ES-I3 (cell line): Measurements from ENCODE around the gene KSR1.

ENCODE experiments used
- H3K36me3 ChIP-seq: 2 replicates; pipeline ENCODE4 v1.6.1; 2013; ENCODE audit warnings: mild to moderate bottlenecking, low read length, control low read depth, moderate library complexity; ENCODE audit not compliant: insufficient read depth
- H3K4me1 ChIP-seq: 2 replicates; pipeline ENCODE4 v1.6.1; 2013; ENCODE audit warnings: mild to moderate bottlenecking, control low read depth, low read length; ENCODE audit not compliant: insufficient read depth
- H3K9ac ChIP-seq: 2 replicates; pipeline ENCODE4 v1.6.1; 2013; ENCODE audit warnings: low read depth, mild to moderate bottlenecking, low read length, moderate library complexity
- H3K9me3 ChIP-seq: 2 replicates; pipeline ENCODE4 v1.6.1; 2013; ENCODE audit warnings: mild to moderate bottlenecking, low read length, moderate library complexity; ENCODE audit not compliant: control insufficient read depth, insufficient read depth

KSR1 gene

GRCh38 chr17:27573548-27573947 lies 117.3 kb downstream of the KSR1 start:
- H3K9ac ChIP-seq = no peak overlapping the region
- H3K4me1 ChIP-seq = peaks cover 54% of the 10 kb centered on the region
- no peaks in the 10 kb centered on the region for H3K9me3 ChIP-seq
- no peaks in the 10 kb centered on the region for H3K36me3 ChIP-seq

- Histone ChIP-seq H3K9me3 (no peaks in the 10 kb centered on the region), H3K9ac (no peak overlapping the region), H3K36me3 (no peaks in the 10 kb centered on the region), H3K4me1 (peaks cover 54% of the 10 kb centered on the region)
Measured at GRCh38 chr17:27573971-27574525, 117.8 kb downstream of the KSR1 start.

- no peaks in the 10 kb centered on the region for H3K36me3 ChIP-seq
- peaks cover 59% of the 10 kb centered on the region for H3K4me1 ChIP-seq
- H3K9me3 ChIP-seq = no peaks in the 10 kb centered on the region
- H3K9ac ChIP-seq = no peak overlapping the region
Measured at GRCh38 chr17:27575096-27575911, 119.1 kb downstream of the KSR1 start.

GRCh38 chr17:27575912-27576252 lies 119.6 kb downstream of the KSR1 start:
- H3K9me3 ChIP-seq = no peaks in the 10 kb centered on the region
- H3K9ac ChIP-seq = no peak overlapping the region
- H3K4me1 ChIP-seq = peaks cover 59% of the 10 kb centered on the region
- H3K36me3 ChIP-seq = no peaks in the 10 kb centered on the region

- Histone ChIP-seq H3K9me3 (no peaks in the 10 kb centered on the region), H3K9ac (no peak overlapping the region), H3K36me3 (no peaks in the 10 kb centered on the region), H3K4me1 (peaks cover 59% of the 10 kb centered on the region)
Measured at GRCh38 chr17:27576477-27577083, 120.3 kb downstream of the KSR1 start.

GRCh38 chr17:27577121-27577761 lies 121.0 kb downstream of the KSR1 start:
- Histone ChIP-seq H3K4me1 (peaks cover 59% of the 10 kb centered on the region), H3K9me3 (no peaks in the 10 kb centered on the region), H3K9ac (no peak overlapping the region), H3K36me3 (no peaks in the 10 kb centered on the region)

GRCh38 chr17:27577884-27578717 lies 121.9 kb downstream of the KSR1 start:
- Histone ChIP-seq H3K4me1 (peaks cover 52% of the 10 kb centered on the region), H3K9me3 (no peaks in the 10 kb centered on the region), H3K9ac (no peak overlapping the region)

GRCh38 chr17:27578718-27579085 lies 122.5 kb downstream of the KSR1 start:
- peaks cover 47% of the 10 kb centered on the region for H3K4me1 ChIP-seq
- H3K36me3 ChIP-seq = no peaks in the 10 kb centered on the region
- H3K9me3 ChIP-seq = no peaks in the 10 kb centered on the region
- H3K9ac ChIP-seq = no peak overlapping the region

More at GRCh38 chr17:27577884-27578717, 121.9 kb downstream of the KSR1 start:
- H3K36me3 ChIP-seq = no peaks in the 10 kb centered on the region

- no peak overlapping the region for H3K9ac ChIP-seq
- H3K36me3 ChIP-seq = no peaks in the 10 kb centered on the region
- H3K4me1 ChIP-seq = peaks cover 41% of the 10 kb centered on the region
- H3K9me3 ChIP-seq = no peaks in the 10 kb centered on the region
Measured at GRCh38 chr17:27579304-27579703, 123.1 kb downstream of the KSR1 start.

- Histone ChIP-seq H3K9me3 (no peaks in the 10 kb centered on the region), H3K36me3 (no peaks in the 10 kb centered on the region), H3K4me1 (peaks cover 35% of the 10 kb centered on the region), H3K9ac (no peak overlapping the region)
Measured at GRCh38 chr17:27579897-27580321, 123.7 kb downstream of the KSR1 start.

- Histone ChIP-seq H3K36me3 (no peaks in the 10 kb centered on the region), H3K9ac (no peak overlapping the region), H3K4me1 (peaks cover 25% of the 10 kb centered on the region), H3K9me3 (no peaks in the 10 kb centered on the region)
Measured at GRCh38 chr17:27581016-27581415, 124.8 kb downstream of the KSR1 start.

GRCh38 chr17:27582696-27583095 lies 126.4 kb downstream of the KSR1 start:
- H3K4me1 ChIP-seq = peaks cover 15% of the 10 kb centered on the region; the same call in 1 of the 2 replicates
- H3K36me3 ChIP-seq = no peaks in the 10 kb centered on the region
- no peak overlapping the region for H3K9ac ChIP-seq
- no peaks in the 10 kb centered on the region for H3K9me3 ChIP-seq

GRCh38 chr17:27585153-27585681 lies 129.0 kb downstream of the KSR1 start:
- no peak overlapping the region for H3K9ac ChIP-seq
- H3K36me3 ChIP-seq = peaks cover 3% of the 10 kb centered on the region; the same call in 1 of the 2 replicates
- H3K9me3 ChIP-seq = no peaks in the 10 kb centered on the region

GRCh38 chr17:27585792-27586191 lies 129.5 kb downstream of the KSR1 start:
- peaks cover 3% of the 10 kb centered on the region; the same call in 1 of the 2 replicates for H3K36me3 ChIP-seq
- no peaks in the 10 kb centered on the region for H3K9me3 ChIP-seq
- no peak overlapping the region for H3K9ac ChIP-seq
- H3K4me1 ChIP-seq = no peaks in the 10 kb centered on the region

More at GRCh38 chr17:27585153-27585681, 129.0 kb downstream of the KSR1 start:
- no peaks in the 10 kb centered on the region for H3K4me1 ChIP-seq
